HepG2 (cell line): ENCODE results near the gene VAV2. TPM values are rescaled to one million over a fixed set of nuclear protein-coding genes. Genes with fewer than 3 reads are reported as not detected.
A peak's percentile ranks its signal among the peaks of the same experiment; 100 is the strongest.

Source experiments
- ATAC-seq: fragments of 200-7000 bp; cut with Tn5 transposase; 3 replicates; pipeline ENCODE4 v1.9.1; 2020; ENCODE audit warnings: mild to moderate bottlenecking, moderate library complexity
- BruUV-seq: library from RNA; stranded (reverse); fragments of 400-500 nt; replicated peaks from 2 replicates; lab custom pipeline; 2021; lab: Mats Ljungman, UMichigan
- CTCF ChIA-PET: fragments of 300-600 bp; formaldehyde crosslinking; extraction: SDS; loops from one replicate; lab custom pipeline; 2021; ENCODE audit warnings: low total read pairs, inconsistent platforms, low intra/inter-chr PET ratio; lab: Yijun Ruan, JAX
- POLR2A ChIA-PET: fragments of 350-600 bp; sonication (Branson Sonifier 250); formaldehyde crosslinking; loops from one replicate; lab custom pipeline; 2020; ENCODE audit warnings: antibody characterized with exemption, inconsistent platforms; lab: Yijun Ruan, JAX
- DNase-seq: peaks from one replicate; pipeline ENCODE4 v3.0.0-alpha.2; 2015; ENCODE audit warnings: low spot score
- FAIRE-seq: peaks from 3 replicates; lab custom pipeline; 2011; peaks lifted over from hg19 to GRCh38; lab: Jason Lieb, UNC
- H2AFZ ChIP-seq: one replicate; pipeline ENCODE4 v1.6.1; 2011; ENCODE audit warnings: low read length, inconsistent platforms
- H3K27ac ChIP-seq: fragments of 300-600 bp; 3 replicates; pipeline ENCODE4 v1.8.0; 2011; ENCODE audit warnings: mixed run types, mild to moderate bottlenecking, mixed read lengths, low read length, inconsistent platforms; ENCODE audit not compliant: insufficient read depth; ENCODE audit errors: extremely low read length
- H3K27me3 ChIP-seq, 2 experiments: fragments of 200-600 bp in 1 of 2; 2 replicates in 1 of 2; 3 replicates in 1 of 2; pipeline versions ENCODE4 v1.6.0 to v1.8.0; 2011; ENCODE audit warnings: low read length in 2 of 2, mild to moderate bottlenecking in 2 of 2, moderate library complexity in 2 of 2, inconsistent platforms in 1 of 2; ENCODE audit not compliant: insufficient read depth in 2 of 2, control insufficient read depth in 1 of 2
- H3K36me3 ChIP-seq, 2 experiments: fragments of 200-600 bp in 1 of 2; replicated peaks in 1 of 2; 2 replicates in 1 of 2; 3 replicates in 1 of 2; pipeline versions ENCODE4 v1.5.1 to v1.8.0; 2011; ENCODE audit warnings: low read length in 2 of 2, inconsistent platforms in 1 of 2; ENCODE audit not compliant: insufficient read depth in 2 of 2, control insufficient read depth in 1 of 2
- H3K4me1 ChIP-seq: 2 replicates; pipeline ENCODE4 v1.5.1; 2012; ENCODE audit warnings: low read length, inconsistent platforms; ENCODE audit not compliant: insufficient read depth
- H3K4me2 ChIP-seq: 2 replicates; pipeline ENCODE4 v1.6.0; 2011; ENCODE audit warnings: low read depth, low read length, inconsistent platforms
- H3K4me3 ChIP-seq, 3 experiments: fragments of 200-600 bp in 1 of 3; sonication (generic), shearing (Covaris generic) in 1 of 3; replicated peaks in 1 of 3; 2 replicates each; pipeline ENCODE4 v1.5.1; 2011 to 2016; ENCODE audit warnings: low read length in 3 of 3, inconsistent platforms in 2 of 3, low read depth in 2 of 3, mild to moderate bottlenecking in 2 of 3, control low read depth in 1 of 3, mixed read lengths in 1 of 3; ENCODE audit not compliant: insufficient read depth in 1 of 3
- H3K79me2 ChIP-seq: one replicate; pipeline ENCODE4 v1.6.1; 2011; ENCODE audit warnings: low read length, inconsistent platforms; ENCODE audit not compliant: insufficient read depth
- H3K9ac ChIP-seq: 2 replicates; pipeline ENCODE4 v1.6.0; 2011; ENCODE audit warnings: mild to moderate bottlenecking, low read depth, low read length, inconsistent platforms; ENCODE audit not compliant: insufficient read depth
- H3K9me3 ChIP-seq: 2 replicates; pipeline ENCODE4 v1.5.1; 2012; ENCODE audit warnings: mild to moderate bottlenecking, low read length
- H4K20me1 ChIP-seq: 2 replicates; pipeline ENCODE4 v1.6.0; 2011; ENCODE audit warnings: inconsistent platforms, mild to moderate bottlenecking, low read length, moderate library complexity; ENCODE audit not compliant: insufficient read depth
- AGO2 ChIP-seq: fragments of 200-400 bp; formaldehyde crosslinking; optimal IDR thresholded peaks from 2 replicates; pipeline ENCODE3; 2017; ENCODE audit warnings: mild to moderate bottlenecking, low read depth, low read length, moderate library complexity
- ELF4 ChIP-seq: sonication (generic); formaldehyde crosslinking; IDR thresholded peaks from 2 replicates; pipeline ENCODE4 v1.5.0; 2020; ENCODE audit warnings: missing genetic modification reagents, mild to moderate bottlenecking, moderate library complexity, borderline replicate concordance
- FOXK2 ChIP-seq: fragments of 450-650 bp; IDR thresholded peaks from 2 replicates; pipeline ENCODE4 v1.6.1; 2016
- GATAD2A ChIP-seq: IDR thresholded peaks from 2 replicates; pipeline ENCODE4 v1.6.1; 2016
- JARID2 ChIP-seq: sonication (generic); formaldehyde crosslinking; IDR thresholded peaks from 2 replicates; pipeline ENCODE4 v1.8.1; 2023; ENCODE audit warnings: missing genetic modification reagents, inconsistent platforms; ENCODE audit not compliant: insufficient replicate concordance
- MBNL3 ChIP-seq: fragments of 250-450 bp; sonication (Bioruptor Pico); conservative IDR thresholded peaks from 2 replicates; pipeline ENCODE4 v1.8.0; 2022; ENCODE audit warnings: mild to moderate bottlenecking, inconsistent platforms
- NR1H2 ChIP-seq: sonication (generic); formaldehyde crosslinking; IDR thresholded peaks from 2 replicates; pipeline ENCODE4 v1.8.1; 2022; ENCODE audit warnings: low read depth, missing genetic modification reagents, borderline replicate concordance
- PAWR ChIP-seq: sonication (generic); formaldehyde crosslinking; IDR thresholded peaks from 2 replicates; pipeline ENCODE4 v1.4.0; 2020; ENCODE audit warnings: missing genetic modification reagents, mild to moderate bottlenecking, borderline replicate concordance
- RBM22 ChIP-seq: fragments of 200-400 bp; formaldehyde crosslinking; optimal IDR thresholded peaks from 2 replicates; pipeline ENCODE3; 2017; ENCODE audit warnings: mild to moderate bottlenecking, low read length, moderate library complexity
- RFX5 ChIP-seq: IDR thresholded peaks from 2 replicates; pipeline ENCODE4 v1.6.1; 2011; ENCODE audit warnings: low read depth, low read length, improper control_type of control experiment
- ZNF260 ChIP-seq: sonication (generic); formaldehyde crosslinking; IDR thresholded peaks from 2 replicates; pipeline ENCODE4 v1.4.0; 2020; ENCODE audit warnings: missing genetic modification reagents, low read depth, mild to moderate bottlenecking, borderline replicate concordance
- ZNF615 ChIP-seq: sonication (generic); formaldehyde crosslinking; IDR thresholded peaks from 2 replicates; pipeline ENCODE4 v1.5.0; 2020; ENCODE audit warnings: mild to moderate bottlenecking, missing genetic modification reagents, borderline replicate concordance
- ZNF746 ChIP-seq: sonication (generic); formaldehyde crosslinking; IDR thresholded peaks from 2 replicates; pipeline ENCODE4 v1.8.0; 2022; ENCODE audit warnings: mild to moderate bottlenecking, missing genetic modification reagents
- WGBS: methylation state at CpG from one replicate; pipeline ENCODE4 v1.1.6; 2017; ENCODE audit warnings: low lambda C conversion rate; 5-methylcytosine and 5-hydroxymethylcytosine counted together
- in situ Hi-C: cut with HindIII; loops from 2 replicates; pipeline ENCODE4 v1.10.0; 2017; ENCODE audit warnings: low pct_unique_long_range_greater_than_20kb; ENCODE audit not compliant: extremely low pct_ligation_motif_present
- intact Hi-C: fragments of 100-400 bp; cut with micrococcal nuclease; formaldehyde crosslinking; loops from one replicate; pipeline ENCODE4 v1.10.0; 2022; ENCODE audit not compliant: unreplicated experiment
- polyA plus RNA-seq, 8 experiments: library from polyadenylated mRNA; depleted of rRNA in 3 of 8; stranded (reverse) in 7 of 8; unstranded in 1 of 8; fragments of >200 nt; fragmentation: Illumina TruSeq in 4 of 8; extraction: Trizol in 4 of 8; gene quantifications; 2 replicates each; pipeline versions ENCODE4 v1.2.1 to v1.2.3, GENCODE V29; 2011 to 2016; ENCODE audit warnings: low read depth in 4 of 8, missing spikeins in 1 of 8, mixed read lengths in 1 of 8; ENCODE audit not compliant: insufficient read depth in 1 of 8
- total RNA-seq, 5 experiments: library from RNA; depleted of rRNA; stranded (reverse); fragments of >200 nt; fragmentation: Illumina TruSeq; extraction: Trizol; gene quantifications; 2 replicates each; pipeline ENCODE4 v1.2.3, GENCODE V29; 2016; ENCODE audit warnings: low read depth in 1 of 5
- TF ChIP-seq, protein P1 (sequence below): IDR thresholded peaks from 2 replicates; pipeline ENCODE4 v1.6.1; 2018; ENCODE audit warnings: missing genetic modification reagents, mild to moderate bottlenecking, missing compliant biosample characterization

The VAV2 gene
- total and polyA plus RNA-seq, 2 of the 13 experiments (the other 11 are each of a cell fraction or from before 2014, with no cell fraction given) = 22.5 to 22.9 TPM

DNA sequence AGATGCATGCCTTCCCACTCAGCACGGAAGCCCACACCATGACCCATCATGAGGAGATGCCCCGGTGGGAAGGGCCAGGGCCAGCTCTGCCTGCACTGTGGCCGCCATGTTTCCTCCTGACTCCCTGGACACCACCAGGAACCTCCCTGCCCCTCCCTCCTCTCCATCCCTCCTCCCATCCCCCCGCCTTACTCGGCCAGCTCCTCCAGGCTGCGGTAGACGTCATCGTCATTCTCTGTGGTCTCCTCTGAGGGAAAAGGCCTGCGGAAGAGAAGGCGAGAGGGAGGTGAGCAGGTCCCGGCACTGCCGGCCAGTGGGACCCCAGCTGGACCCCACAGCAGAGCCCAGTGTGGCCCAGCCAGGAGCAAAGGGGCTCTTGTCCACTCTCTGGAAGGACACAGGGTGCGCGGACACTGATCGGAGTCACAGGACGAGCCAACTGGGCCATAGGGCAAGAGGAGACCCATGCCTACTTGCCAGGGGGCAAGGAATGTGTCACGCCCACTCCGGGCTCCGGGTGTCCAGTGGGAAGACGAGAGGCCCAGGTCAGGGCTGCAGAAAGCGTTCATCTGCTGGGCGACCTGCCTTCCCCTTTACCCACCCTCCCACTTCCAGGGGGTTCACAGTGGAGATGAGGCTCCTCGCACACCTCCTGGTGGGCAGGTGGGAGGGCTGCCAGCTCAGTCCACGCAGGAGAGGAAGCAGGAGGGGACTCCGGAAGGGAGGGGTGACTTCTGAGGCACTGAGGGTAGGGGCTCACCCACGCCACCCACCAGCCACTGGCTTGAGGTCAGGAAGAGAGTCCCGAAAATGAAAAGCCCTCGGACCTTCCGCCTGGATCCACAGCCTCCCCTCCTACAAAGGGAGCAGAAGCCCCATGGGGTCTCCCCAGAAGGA is 157.8 kb downstream of the VAV2 start:
- H3K9ac ChIP-seq = no peak overlapping the region
- H3K27ac ChIP-seq = no peak overlapping the region
- H3K4me2 ChIP-seq = no peak overlapping the region
- H3K79me2 ChIP-seq = peaks cover 9% of the 10 kb centered on the region
- BruUV-seq = no TSS peak
- H4K20me1 ChIP-seq = peaks cover 18% of the 10 kb centered on the region; the same call in 1 of the 2 replicates
- intact Hi-C loops = no loop called here
- no peak overlapping the region for H2AFZ ChIP-seq
- 0 out of 2 replicates have a peak, but pooled peaks cover under 1% of the 10 kb centered on the region for H3K4me1 ChIP-seq
- in situ Hi-C loops = no loop called here
- H3K36me3 ChIP-seq = peaks cover 13 to 30% of the 10 kb centered on the region in 2 experiments; a peak in 4 of 5 replicates
- TF ChIP-seq RBM22 (peak; percentile 70), NR1H2 (no peak), ZNF746 (CRISPR knock-in tag) (no peak), JARID2 (CRISPR knock-in tag) (no peak), ELF4 (no peak), MBNL3 (CRISPR knock-in tag) (no peak)
- no peaks in the 10 kb centered on the region for H3K27me3 ChIP-seq
- POLR2A ChIA-PET = no interaction called here
- ATAC-seq (no peak), DNase-seq (no peak), FAIRE-seq (no peak)
- no peak overlapping the region for H3K4me3 ChIP-seq
- 99% methylated on average over 20 of the region's 29 CpGs for WGBS
- H3K9me3 ChIP-seq = no peaks in the 10 kb centered on the region
- CTCF ChIA-PET = no interaction called here

DNA sequence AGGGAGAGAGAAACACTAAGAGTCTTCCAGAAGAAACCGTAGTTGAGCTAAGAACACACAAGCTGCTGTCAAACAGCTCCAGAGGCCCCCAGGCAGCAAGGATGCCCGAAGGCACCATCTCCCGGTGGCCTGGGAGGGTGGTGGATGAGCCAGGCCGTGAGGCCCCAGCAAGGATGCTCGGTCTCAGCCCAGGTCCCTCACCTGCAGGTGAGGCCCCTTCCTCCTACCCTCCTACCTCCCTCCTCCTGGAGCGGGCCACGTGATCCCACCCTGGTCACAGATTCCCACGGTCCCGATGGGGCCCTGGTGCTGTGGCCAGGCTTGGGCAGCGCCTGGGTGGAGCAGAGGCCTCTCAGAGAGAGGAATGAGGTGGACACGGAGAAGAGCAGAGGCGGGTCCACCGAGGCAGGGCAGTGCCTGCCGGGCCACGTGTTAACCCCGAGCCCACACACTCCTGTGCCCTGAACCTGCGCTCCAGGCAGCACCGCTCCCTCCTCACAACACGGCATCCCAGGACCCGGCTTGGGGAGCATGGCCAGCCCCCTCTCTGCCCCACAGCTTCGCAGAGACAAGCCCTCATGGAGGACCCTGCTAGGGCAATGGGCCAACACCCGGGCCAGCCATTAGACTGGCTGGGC is 158.6 kb downstream of the VAV2 start:
- Histone ChIP-seq H3K27me3 (no peaks in the 10 kb centered on the region), H4K20me1 (peaks cover 18% of the 10 kb centered on the region; the same call in 1 of the 2 replicates), H3K9ac (no peak overlapping the region), H2AFZ (no peak overlapping the region), H3K4me2 (no peak overlapping the region), H3K27ac (no peak overlapping the region), H3K36me3 (peaks cover 16 to 38% of the 10 kb centered on the region in 2 experiments; a peak in 4 of 5 replicates), H3K4me1 (no peaks in the 10 kb centered on the region), H3K4me3 (no peak overlapping the region), H3K9me3 (no peaks in the 10 kb centered on the region), H3K79me2 (peaks cover 9% of the 10 kb centered on the region)
- intact Hi-C loops = no loop called here
- no peak for DNase-seq
- ChIA-PET CTCF (no interaction called here), POLR2A (no interaction called here)
- TF ChIP-seq AGO2 = peak; percentile 49
- no peak for TF ChIP-seq FOXK2
- no peak for TF ChIP-seq ZNF615 (CRISPR knock-in tag)
- peak; percentile 20 for TF ChIP-seq RBM22
- no peak for TF ChIP-seq RFX5
- TF ChIP-seq, protein P1, sequence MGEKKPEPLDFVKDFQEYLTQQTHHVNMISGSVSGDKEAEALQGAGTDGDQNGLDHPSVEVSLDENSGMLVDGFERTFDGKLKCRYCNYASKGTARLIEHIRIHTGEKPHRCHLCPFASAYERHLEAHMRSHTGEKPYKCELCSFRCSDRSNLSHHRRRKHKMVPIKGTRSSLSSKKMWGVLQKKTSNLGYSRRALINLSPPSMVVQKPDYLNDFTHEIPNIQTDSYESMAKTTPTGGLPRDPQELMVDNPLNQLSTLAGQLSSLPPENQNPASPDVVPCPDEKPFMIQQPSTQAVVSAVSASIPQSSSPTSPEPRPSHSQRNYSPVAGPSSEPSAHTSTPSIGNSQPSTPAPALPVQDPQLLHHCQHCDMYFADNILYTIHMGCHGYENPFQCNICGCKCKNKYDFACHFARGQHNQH (CRISPR knock-in tag) = no peak
- TF ChIP-seq PAWR (CRISPR knock-in tag) = no peak
- no peak for TF ChIP-seq ZNF260 (CRISPR knock-in tag)
- TF ChIP-seq GATAD2A (CRISPR knock-in tag) = no peak
- BruUV-seq = no TSS peak
- no peak for ATAC-seq
- WGBS = 92% methylated on average over 6 of the region's 22 CpGs
- in situ Hi-C loops = no loop called here
- FAIRE-seq = no peak
